Activated T-cell treated with anti-CD3 and anti-CD28 coated beads for 4 hours (primary cell): ENCODE data around the gene SETD3.

Experiments used
- DNase-seq: peaks from one replicate; pipeline ENCODE4 v3.0.0-alpha.2; 2020

Gene SETD3

GRCh38 chr14:99481745-99482099, 1.1 kb upstream of the SETD3 start:
- DNase-seq = no peak

DNA sequence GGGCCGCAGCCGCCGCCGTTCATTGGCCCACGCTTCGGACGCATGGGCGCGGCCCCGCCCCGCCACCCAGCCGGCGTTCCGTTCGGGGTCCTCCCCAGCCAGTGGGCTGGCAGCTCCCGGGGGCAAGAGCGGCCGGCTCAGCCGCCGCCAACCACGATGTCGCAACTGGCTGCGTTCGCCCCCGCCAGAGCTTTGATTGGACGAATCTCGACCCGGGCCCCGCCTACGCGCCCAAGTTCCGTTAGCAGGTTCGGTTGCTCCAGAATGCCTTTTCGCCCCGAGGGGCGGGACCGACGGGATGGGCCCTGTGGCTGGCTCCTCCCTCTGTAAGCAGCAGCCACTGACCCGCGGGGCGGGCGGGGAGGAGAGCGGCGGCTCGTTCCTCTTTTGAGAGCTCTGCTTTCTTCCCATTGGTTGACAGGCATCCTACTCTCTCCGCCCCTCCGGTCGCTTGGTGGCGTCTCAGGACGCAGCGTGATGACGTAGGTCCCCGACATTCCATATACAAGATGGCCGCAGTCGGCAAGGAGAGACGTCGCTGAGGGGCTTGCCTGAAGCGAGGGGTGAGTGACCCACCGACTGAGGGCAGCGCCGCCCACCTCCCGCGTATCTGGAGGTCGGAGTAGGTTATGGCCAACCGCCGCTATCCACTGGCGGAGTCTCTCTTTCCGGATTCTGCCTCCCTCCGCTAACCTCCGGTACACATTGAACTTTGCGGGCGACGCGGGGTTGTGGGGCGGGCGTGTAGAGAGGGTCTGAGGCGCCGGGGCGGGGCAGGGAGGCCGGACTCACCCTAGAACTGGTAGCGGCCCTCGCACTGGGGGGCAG, 472 bp upstream of the SETD3 start, which contains the start of gene CCNK:
CCNK (plus strand) TSS at position 493 of the 828 bp plus-strand sequence. CDS start 11,269 bp downstream, outside the sequence.
- peak; percentile 100 for DNase-seq

DNA sequence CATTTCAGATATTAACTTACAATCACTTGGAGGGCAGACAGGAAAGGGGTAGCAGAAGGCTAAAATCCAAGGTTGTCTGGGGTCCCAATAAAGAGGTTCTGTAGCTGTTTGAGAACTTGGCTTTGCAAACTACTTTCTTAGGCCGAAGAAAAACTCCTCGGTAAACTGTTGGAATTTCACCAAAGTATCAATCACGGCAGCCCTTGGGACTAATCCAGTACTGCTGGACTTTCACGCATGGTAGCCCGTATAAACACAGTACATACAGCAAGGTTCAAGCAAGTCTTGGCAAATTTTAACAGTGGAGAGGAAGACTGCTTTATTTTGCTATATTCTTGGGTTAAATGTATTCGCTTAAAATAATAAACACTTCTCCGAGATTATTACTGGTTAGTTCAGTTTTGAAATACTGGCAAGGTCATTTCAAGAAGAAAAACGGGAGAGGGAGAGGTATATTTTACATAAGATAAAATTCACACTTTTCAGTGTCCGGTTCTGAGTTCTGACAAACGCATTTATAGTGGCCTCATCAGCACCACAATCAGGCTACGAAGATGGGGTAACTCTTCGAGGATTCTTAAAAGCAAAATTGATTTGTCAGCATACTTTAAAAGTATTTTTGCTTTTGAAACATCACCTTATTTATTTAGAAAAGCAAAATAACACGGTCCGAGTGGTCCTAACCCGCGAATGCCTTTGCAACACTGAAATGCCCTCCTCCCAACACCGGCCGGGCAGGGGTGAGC, 1.3 kb downstream of the SETD3 start:
- DNase-seq = no peak

DNA sequence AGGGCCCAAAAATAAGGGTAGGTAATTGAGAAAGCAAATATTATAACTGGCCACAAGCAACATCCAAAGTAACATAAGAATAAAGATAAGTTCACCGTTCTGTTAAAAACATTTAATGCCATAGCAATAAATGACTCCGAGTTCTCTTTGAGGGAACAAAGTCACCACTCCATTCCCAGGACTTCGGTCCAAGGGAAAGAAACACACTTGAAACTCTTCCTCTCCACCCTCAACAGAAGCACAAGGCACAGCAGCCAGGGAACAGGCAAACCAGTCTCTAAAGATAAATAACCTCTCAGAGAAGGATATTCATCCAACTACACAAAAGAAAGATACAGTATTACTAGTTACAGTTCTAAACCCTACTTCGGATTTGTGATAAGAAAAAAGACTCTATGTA, 2.5 kb downstream of the SETD3 start:
- DNase-seq = no peak

GRCh38 chr14:99476864-99477263, 3.8 kb downstream of the SETD3 start:
- DNase-seq = no peak

DNA sequence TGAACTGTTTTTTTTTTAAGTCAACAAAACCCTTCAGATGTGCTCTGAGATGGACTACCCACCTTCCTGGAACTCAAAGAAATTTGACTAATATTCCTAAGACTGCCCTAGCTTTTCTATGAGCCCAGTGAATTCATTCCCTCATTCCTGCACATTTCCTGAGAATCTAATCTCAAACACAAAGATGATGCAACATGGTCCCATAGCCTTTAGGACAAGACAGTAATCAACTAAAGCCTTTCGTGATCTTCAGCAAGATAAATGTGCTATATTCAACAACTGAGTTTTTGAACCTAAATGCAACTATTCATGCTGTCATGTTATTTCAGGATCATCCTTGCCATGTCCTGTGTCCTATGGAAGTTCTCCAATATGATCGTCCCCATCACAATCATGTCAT, 5.0 kb downstream of the SETD3 start:
- DNase-seq = no peak

DNA sequence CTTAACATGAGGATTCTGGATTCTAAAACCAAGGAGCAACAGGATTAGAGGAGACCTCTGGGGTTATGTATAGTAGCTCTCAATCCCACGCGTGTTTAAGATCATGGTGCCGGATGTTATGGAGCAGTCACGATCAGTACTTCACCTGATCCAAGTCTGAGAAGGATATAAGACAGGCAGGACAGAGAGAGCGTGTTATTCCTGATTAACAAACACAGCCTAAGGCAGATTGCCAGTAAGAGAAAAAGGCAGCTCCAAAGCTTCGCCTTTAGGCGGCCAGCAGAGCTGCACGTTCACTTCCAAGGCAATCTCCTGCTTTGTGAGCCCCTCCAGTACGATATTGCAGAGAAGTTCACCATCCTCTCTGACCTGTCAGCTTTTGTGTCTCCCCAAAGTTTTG, 5.5 kb downstream of the SETD3 start:
- no peak for DNase-seq

- DNase-seq = no peak
Measured at GRCh38 chr14:99473458-99473857, 7.2 kb downstream of the SETD3 start.

GRCh38 chr14:99472937-99473336, 7.7 kb downstream of the SETD3 start:
- no peak for DNase-seq

DNA sequence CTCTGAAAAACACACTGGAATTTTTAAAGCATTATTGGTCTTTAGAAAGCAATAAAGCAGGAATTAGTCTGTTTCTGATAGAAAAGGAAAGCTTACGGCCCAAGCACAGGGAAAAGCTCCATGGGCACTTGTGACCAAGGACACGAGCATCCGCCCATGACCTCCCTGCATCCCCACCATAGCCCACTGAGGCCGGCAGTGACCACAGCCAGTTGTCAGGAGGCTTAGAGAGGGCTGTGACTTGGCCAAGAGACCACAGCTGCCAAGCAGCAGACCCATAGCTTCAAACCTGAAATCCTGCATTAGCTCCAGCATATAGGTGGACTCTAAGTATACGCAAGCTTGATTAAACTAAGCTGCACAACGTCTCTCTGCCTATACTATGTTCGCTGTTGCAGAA, 8.9 kb downstream of the SETD3 start:
- DNase-seq = no peak

GRCh38 chr14:99468836-99469592, 11.6 kb downstream of the SETD3 start:
- DNase-seq = no peak

DNA sequence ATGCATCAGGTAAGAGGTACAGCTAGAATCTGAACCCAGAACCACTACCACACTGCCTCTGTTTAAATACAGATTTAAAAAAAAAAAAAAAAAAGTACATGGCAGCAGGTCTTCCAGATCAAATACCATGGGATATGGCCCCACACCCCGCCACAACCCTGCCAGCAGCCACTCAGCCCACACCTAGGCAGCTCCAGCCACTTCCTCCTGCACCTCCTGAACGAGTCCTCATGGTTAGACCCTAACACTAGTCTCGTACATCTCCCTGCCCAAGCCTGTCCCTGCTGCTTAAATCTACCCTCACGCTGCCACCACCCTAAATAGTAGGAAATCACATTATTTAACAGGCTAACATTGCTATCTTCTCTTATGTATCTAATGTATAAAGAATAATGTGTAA, 12.6 kb downstream of the SETD3 start:
- DNase-seq = no peak

DNA sequence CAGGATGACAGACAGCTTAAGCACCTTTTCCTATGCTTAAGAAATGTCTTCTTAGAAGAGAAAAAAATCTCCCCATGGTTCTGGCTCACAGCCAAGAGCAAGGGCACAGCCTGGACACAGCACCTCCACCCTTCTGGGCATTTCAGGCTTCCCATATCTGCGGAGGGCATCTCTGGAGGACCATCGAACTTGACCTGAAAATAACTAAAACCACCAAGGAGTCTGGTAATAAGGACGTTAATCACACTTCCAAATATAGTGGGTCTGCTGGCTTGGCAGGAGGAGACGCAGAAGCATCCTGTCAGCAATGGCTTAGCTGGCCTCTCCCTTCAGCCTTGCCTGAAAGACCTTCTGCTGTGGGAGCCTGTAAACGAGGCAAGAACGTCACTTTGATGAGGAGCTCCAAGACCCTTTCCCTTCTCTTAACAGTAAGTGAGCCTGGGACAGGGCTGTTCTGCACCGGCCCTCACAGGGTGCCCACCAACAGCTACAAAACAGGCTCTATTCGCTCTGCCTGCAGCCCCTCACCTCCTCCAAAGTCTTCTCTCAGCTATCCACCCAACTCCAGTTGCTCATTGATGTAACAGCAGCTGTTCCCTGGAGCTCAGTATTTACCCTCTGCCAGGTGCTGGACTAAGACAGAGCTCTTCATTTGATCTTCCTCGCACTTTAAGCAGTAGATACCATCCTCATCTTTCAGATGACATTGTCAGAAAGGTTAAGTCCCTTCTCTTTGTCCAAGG, 13.2 kb downstream of the SETD3 start:
- no peak for DNase-seq

GRCh38 chr14:99466758-99467157, 13.9 kb downstream of the SETD3 start:
- no peak for DNase-seq

GRCh38 chr14:99465288-99465687, 15.4 kb downstream of the SETD3 start:
- DNase-seq = no peak

- no peak for DNase-seq
Measured at GRCh38 chr14:99463974-99464373, 16.7 kb downstream of the SETD3 start.

DNA sequence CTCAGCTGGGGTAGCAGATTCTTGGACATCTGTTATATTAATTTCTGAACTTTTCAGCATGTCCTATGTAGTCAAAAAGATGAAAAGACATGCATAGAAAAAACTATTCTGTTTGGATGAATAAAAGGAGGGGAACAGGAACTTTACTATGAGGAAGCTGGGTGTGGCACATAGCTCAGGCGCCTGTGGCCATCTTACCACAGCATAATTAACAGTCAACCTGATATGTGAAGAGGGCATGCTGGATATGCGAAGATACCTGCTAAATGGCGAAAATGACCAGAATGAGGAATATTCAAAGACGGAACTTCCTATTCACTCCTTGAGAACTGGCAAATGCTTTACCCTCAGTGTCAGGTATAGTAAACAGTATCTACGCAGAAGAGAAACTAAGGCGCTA, 18.4 kb downstream of the SETD3 start:
- no peak for DNase-seq

DNA sequence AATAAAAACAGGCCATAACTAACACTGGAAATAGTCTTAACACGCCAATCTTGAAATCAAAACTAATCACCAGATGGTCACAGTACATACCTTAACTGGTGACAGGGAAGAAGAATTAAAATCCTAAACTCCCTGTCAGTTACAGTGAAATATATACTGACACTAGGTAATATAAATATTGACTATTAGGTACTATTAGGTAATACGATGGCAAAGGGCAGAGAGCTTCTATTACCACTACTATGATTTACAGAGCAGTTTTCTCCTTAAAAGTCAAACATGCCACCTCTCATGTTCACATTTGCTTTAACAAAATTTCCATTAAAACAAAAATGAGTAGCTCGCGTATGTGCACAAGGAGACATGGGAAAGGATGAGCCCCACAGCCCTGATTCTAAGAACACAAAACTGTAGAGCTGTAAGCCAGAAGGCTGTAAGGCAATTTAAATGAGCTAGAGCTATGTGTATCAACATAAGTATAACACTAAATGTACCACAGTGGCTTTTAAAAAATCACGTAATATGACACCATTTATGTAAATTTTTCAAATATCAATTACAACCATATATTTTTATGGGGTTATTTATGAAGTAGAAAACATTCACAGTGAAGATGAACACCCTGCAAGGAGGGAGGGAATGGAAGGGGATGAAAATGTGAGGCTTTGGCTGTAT, 19.1 kb downstream of the SETD3 start:
- no peak for DNase-seq

- DNase-seq = no peak
Measured at GRCh38 chr14:99460793-99461192, 19.9 kb downstream of the SETD3 start.

- no peak for DNase-seq
Measured at GRCh38 chr14:99459481-99460100, 21.1 kb downstream of the SETD3 start.

DNA sequence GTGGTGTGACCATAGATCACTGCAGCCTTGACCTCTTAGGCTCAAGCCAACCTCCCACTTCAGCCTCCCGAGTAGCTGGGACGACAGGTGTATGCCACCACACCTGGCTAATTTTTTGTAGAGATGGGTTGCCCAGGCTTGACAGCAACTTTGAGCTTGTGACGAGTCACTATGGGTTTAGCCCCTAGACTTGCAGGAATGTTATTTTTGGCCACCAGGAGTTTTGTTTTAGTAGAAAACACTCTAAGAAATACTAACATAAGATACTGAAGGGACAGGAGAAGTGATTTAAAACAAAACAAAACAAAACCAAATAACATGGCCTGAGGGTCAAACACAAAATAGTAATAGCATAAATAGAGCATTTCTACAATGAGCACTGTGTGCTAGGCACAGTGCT, 26.4 kb downstream of the SETD3 start:
- no peak for DNase-seq

GRCh38 chr14:99452968-99453367, 27.7 kb downstream of the SETD3 start:
- DNase-seq = no peak
